Placental epithelial cell (primary cell): ENCODE results near the gene IL23R. TPM values are rescaled to one million over a fixed set of nuclear protein-coding genes. Genes with fewer than 3 reads are reported as not detected.

ENCODE experiments used
- small RNA-seq: library from RNA; depleted of rRNA; stranded (forward); fragments of <200 nt; gene quantifications from one replicate; pipeline ENCODE3, GENCODE V24; 2012
- total RNA-seq: library from RNA; depleted of rRNA; stranded (reverse); fragments of >200 nt; gene quantifications from 2 replicates; pipeline ENCODE4 v1.2.3, GENCODE V29; 2012

IL23R gene
- total RNA-seq: not detected in 2 replicates

DNA sequence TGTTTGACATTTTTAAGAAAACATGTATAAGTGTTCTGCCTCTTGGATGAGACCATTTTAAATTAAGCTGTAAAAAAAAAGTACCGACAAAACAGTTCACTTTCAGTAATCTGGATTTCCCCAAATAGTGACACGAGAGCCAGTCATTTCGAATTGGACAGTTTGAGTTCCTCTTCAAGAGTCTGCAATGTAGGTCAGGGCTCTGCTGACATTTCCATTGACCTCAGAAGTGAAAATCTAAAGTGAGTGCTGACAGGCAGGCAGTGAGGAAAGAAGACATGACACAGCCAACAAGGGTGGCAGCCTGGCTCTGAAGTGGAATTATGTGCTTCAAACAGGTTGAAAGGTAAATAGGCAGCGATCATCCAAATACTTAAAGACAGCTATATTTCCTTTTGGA, at the start of gene IL23R:
Gene IL23R, plus strand, starts transcription at position 259 of the 400 bp plus-strand sequence. CDS start 1,667 bp downstream, outside the sequence.

DNA sequence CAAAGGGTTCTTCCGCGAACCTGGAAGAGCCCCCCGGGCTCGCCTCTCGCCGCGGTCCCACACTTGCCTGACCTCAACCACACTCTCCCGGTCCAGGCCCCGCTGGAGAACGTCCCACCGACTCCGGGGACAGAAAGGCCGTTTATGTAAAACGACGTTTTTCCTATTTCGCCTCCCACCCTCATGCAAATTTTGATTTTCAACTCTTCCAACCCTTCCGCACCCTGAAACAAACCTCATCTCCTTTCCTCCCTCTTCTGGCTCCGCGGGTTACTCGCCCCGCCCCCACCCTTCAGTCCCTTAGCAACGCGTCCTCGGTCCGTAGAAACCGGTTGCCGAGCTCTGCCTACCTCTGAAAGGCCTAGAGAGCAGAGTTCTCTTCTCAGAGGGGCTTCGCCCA, 31.6 kb upstream of the IL23R start, which contains the start of gene C1orf141:
Gene C1orf141, minus strand, starts transcription at position 276 of the 400 bp plus-strand sequence. CDS start 7,730 bp downstream, outside the sequence.

GRCh38 chr1:67307251-67308060, 141.2 kb downstream of the IL23R start, which contains the start of gene IL12RB2:
IL12RB2 (plus strand) TSS chr1:67307873; CDS start chr1:67320369, 12,496 bp downstream.

Small RNAs within 50 kb of the gene (small RNA-seq; reads per million reads assigned to genes)
- gene RNU4ATAC4P (not detected), gene RNU6-586P (not detected)

Other genes starting within 250 kb of the IL23R start
- gene DNAI4, start 241.6 kb upstream of the IL23R start, total RNA-seq: 4.0 and 12.2 TPM in 2 replicates
- 22.8 and 26.6 TPM in 2 replicates for gene MIER1, start 241.5 kb upstream of the IL23R start, total RNA-seq
- 12.6 and 15.3 TPM in 2 replicates for gene SLC35D1, start 112.3 kb upstream of the IL23R start, total RNA-seq
- not detected in 2 replicates for gene C1orf141, start 31.5 kb upstream of the IL23R start, total RNA-seq
- 0.11 TPM in 1 of 2 replicates, not detected in the other for gene IL12RB2, start 141.4 kb downstream of the IL23R start, total RNA-seq